HG02571 (cell line): ENCODE measurements around the gene RIPOR2.
"Not testable (repeated sequence)": the region's sequence is repeated elsewhere in the genome, so short reads cannot be mapped to it uniquely, and the experiment has no call there.

Source experiments
- ATAC-seq: cut with Tn5 transposase; IDR thresholded peaks from one replicate; pipeline ENCODE4 v1.9.1; 2021; ENCODE audit warnings: mild to moderate bottlenecking, moderate library complexity; ENCODE audit not compliant: unreplicated experiment

Gene RIPOR2

DNA sequence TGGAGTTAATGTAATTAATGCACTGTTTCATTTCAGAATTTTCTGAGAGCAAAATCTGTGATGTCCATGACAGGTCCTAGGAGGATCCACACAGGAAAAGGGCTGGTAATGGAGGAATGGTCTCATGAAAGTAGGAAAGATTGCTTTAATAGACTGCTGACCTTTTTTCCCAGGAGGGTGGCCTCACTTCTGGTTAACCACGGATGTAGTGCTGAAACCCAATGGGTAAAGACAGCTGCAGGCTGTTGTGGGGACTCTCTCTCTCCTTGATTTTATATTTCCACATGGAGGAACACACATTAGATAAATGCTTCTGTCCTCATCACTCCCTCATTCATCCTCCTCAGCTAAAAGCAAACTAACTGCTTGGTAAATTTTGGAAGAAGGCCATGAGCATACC lies 23.6 kb upstream of the RIPOR2 start:
- no peak for ATAC-seq

DNA sequence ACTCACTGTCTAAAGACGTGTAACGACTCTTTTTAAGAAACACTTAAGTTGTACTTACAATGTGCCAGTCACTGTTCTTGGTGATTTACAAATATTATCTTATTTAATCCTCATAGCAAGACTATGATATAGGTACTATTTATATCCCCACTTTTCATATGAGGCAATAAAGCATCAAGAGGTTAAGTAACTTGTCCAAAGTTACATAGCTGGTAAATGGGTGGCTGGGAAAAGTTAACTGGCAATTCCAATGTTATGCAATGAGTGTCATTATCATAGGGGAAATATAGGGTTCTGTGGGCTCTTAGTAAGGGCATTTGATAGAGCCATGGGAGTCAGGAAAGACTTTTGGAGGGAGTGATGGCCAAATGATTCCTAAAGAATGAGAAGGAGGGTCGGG lies 21.4 kb upstream of the RIPOR2 start:
- ATAC-seq: no peak

DNA sequence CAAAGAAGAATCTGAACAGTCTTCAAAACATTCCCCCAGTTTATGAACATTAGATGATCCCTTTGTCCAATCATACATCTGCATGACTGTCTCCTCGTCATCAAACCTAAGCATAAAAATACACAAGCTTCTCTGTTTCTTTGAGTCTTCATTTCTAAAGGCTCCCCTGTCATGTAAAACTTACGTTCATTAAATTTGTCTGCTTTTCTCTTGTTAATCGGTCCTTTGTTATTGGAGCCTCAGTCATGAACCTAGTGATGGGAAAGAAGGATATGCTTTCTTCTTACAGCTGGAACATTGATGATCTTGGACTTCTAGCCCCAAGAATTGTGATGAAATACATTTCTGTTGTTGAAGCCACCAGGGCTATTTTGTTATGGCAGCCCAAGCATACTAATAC lies 18.0 kb upstream of the RIPOR2 start:
- no peak for ATAC-seq

DNA sequence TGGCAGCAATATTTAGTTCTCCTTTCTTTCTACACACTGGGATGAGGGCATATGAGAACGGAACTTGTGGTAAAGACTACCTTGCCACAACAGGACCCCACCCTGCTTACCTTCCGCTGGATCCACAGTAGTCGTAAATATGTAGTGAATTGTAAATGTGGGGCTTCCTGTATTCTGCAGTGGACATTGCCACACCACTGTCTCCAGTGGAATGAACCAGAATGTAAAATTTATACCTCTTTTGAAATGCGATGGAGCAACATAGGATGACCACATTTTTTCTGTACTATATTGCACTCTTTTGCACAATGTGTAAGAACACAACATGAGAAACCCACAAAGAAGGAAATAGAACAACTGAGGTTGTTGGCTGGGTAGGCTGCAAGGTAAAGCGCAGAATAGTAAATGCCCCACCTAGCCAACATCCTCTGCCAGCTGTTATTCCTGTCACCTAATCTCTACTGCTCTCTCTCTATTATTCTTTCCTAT lies 16.1 kb upstream of the RIPOR2 start:
- no peak for ATAC-seq

DNA sequence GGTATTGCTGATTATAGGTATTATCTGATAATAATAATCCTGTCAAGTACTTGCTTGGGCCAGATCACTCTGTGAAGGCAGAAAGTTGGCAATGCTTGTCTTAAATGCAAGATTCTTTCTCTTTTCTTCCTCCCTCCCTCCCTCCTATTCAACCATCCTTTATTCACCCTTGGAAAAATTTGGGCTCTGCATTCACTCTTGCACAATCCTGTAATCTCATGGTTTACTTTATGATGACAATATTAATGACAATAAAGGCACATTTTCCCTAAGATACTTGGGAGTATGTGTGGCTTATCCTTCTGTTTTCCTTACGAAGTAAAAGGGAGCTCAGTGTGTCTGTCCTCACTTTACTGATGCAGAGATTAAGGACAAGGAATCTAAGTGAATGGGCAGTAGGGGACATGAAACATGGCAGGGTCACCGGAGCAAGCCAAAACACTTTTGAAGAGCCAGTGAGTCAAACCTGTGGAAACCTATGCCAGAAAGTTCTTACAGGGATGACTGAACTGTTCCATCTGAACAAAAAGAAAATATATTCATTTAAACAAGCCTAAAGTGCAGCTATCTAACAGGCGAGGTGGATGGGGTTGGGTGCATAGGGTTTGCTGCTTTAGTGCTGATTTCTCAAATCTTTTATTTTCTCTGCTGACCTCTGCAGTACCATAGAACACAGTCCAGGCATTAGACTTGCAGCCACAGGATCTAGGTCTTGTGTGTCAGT lies 14.6 kb upstream of the RIPOR2 start:
- no peak for ATAC-seq

DNA sequence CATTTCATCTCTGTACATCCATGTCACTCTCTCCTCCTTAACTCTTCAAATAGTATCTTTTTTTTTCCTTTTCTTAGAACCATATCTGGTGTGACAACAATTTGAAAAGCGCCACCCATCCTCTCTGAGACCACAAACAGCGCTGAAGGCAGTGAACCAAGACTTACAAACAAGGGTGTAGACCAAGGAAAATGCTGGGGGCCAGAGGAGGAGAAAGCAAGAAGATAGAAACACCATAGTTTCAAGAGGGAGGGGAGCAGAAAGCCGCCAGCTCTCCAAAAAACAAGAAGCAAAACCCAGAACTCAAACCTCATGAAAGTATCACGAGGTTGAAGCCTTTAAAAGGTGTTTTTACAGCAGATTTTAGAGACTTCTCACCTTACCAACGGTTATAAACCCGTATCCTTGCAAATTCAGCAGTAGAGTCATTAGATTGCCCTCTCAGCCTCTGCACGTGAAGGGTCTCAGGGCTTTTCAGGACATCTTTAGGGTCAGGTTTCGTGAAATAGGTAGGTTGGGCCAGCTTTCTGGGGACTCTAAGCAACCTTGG lies 13.3 kb upstream of the RIPOR2 start:
- ATAC-seq: peak; percentile 94

DNA sequence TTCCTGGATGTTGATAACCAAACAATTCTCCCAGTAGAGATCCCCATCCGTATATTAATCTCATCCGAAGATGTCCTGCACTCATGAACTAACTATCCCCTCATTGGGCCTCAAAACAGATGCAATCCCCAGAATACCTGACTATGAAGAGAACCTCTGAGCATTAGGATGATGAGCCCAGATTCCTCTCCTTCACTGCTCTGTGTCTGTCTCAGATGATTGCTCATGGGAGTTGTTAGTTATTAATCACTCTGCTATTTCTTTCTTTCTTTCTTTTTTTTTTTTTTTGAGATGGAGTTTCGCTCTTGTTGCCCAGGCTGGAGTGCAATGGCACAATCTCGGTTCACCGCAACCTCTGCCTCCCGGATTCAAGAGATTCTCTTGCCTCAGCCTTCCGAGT lies 12.5 kb upstream of the RIPOR2 start:
- ATAC-seq: not testable (repeated sequence)

DNA sequence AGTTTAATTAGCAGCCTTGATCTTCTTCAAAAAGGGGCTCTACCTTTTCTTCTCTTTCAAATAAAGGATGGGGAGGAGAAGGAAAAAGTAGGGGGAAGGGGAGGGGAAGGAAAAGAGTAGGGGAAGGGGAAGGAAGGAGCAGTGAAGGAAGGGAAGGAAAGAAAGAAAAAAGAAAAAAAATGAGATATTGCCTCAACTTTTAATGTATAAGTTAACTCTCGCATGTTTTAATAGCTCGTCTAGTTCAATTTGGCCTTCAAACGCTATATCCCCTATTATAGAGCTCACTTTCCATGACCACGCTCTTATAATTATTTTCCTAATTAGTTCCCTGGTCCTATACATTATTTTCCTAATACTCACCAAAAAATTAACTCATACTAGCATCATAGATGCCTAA lies 11.9 kb upstream of the RIPOR2 start:
- ATAC-seq: no peak

DNA sequence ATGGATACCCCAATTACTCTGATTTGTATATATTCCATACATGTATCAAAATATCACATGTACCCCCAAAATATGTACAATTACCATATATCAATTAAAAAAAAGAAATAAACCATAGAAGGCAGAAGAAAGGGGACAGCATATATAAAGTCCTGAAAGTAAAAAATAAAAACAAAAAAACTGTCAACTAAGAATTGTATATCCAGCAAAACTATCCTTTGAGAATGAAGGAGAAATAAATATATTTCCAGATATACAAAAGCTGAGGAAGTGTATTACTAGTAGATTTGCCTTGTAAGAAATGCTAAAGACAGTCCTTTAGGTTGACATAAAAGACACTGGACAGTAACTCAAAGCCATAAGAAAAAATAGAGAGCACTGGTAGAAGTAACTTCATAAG lies 9.3 kb upstream of the RIPOR2 start:
- ATAC-seq: no peak

DNA sequence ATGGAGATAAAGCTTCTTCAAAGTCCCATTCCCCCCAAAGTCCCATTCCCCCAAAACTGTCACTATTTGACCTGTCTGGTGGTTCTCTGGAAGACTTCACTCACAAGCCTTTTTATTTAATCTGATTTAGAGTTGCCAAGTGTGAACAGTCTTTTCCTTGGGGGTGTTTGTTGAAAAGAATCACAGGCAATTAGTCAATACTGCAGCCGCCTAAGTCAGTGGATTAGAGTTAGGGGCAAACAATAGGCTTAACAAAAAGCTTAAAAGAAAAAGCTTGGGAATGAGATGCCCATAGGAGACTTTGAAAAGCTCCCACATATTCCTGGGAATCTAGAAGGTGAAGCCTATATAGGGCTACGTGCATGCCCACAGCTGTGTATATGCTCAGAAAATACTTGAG lies 8.0 kb upstream of the RIPOR2 start:
- ATAC-seq: no peak

DNA sequence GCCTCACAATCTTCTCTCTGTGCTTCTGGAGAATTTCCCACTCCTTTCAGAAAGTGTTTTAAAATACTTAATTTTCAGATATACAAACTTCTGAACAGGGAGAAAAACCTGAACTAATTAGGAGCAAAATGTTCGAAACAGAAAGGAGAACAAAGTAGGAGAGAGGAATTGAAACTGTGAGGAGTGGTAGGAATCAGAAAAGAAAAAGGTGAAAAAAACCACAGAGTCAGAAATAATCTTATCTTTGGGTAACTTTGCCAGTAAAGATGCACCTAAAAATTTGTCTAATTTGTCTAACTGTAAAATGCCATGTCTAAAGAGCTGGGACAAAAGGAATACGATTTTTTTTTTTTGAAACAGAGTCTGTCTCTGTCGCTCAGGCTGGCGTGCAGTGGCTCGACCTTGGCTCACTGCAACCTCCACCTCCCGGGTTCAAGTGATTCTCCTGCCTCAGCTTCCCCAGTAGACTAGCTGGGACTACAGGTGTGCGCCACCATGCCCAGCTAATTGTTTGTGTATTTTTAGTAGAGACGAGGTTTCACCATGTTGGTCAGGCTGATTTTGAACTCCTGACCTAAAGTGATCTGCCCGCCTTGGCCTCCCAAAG lies 4.7 kb upstream of the RIPOR2 start:
- ATAC-seq: no peak

DNA sequence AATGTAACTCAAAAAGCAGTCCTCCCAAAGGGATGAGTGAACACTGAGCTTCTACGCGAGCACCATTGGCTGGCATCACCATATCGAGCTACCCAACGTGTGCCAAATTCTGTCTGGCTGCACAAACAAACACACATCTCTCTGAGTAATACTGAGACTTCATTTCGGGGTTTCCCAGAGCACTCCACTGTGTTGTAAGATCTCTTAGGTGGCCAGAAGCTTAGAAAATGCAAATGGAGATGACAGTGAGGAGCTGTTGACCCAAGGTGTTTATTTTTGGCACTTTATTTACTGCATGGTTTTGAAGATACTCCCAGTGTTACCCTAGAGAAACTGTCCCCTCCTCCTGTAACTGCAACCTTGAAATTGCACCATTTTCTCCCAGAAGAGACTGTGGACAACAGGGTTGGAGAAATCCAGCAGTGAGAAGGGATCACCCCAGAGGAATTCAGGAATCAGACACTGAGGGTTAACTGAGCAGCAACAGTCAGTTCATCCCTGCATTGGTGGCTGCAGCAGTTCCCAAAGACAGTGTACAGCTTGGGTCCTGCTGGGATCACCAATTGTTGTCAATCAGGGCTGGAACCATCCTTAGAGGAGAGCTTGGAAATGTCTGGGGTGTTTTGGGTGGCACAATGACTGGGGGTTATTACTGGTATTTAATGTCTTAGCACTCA lies 1.0 kb upstream of the RIPOR2 start:
- peak; percentile 63 for ATAC-seq

DNA sequence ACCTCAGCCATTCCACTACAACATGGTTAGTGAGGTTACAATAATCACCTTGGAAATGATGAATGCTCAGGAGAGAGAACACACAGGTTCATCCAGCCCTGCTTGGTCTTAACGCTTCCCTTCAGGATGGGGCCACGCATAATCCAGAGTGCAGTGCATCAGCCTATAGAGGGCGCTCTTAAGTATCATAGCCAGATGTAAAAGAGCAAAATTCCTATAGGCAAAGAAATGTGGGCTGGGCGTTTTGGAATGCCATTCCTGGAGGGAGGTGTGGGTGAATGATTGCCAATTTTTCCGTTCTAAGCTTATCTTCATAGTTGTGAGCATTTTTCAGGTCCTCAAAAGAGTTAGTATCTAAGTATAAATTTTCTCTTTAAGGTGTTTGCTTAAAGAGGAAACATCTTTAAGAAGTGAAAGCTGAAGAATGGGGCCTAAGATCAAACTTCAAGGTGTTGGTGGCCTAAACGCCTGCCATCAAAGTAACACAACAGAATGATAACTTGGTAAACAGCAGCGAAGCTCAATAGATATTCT lies 1.8 kb downstream of the RIPOR2 start:
- ATAC-seq: no peak

DNA sequence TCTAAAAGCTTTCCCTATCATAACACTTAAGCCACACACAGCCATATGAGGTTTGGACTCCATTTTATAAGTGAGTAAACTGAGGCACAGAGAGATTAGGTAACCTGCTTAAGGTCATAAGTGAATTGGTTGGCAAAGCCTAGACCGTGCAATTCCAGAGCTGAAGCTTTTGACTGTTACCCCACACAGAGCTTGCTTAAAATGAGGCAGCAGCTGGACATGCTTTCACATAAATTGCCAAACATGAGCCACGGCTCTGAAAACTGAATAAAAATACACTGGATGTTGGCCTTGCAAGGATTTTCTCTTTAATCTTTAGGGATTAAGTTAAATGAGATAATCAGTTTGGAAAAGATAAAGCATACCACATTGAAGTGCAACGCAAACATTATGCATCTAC lies 2.5 kb downstream of the RIPOR2 start:
- ATAC-seq: no peak

DNA sequence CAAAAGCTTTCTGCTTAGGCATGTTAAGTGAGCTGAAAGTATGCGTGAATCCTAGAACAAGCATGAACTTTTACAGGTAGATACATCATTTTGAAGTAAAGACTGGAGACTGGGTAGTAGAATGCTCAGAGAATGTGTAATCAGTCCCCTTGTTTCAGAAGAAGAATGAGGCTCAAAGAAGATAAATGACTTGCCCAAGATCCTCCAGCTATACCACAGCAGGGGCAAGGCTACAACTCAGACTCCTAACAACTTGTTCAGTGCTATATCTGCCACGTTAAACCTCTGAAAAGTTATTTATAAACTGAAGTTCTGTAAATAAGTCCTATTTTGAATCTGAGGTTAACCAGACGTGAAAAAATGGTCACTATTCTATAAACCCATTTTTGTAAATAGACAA lies 2.9 kb downstream of the RIPOR2 start:
- ATAC-seq: no peak

DNA sequence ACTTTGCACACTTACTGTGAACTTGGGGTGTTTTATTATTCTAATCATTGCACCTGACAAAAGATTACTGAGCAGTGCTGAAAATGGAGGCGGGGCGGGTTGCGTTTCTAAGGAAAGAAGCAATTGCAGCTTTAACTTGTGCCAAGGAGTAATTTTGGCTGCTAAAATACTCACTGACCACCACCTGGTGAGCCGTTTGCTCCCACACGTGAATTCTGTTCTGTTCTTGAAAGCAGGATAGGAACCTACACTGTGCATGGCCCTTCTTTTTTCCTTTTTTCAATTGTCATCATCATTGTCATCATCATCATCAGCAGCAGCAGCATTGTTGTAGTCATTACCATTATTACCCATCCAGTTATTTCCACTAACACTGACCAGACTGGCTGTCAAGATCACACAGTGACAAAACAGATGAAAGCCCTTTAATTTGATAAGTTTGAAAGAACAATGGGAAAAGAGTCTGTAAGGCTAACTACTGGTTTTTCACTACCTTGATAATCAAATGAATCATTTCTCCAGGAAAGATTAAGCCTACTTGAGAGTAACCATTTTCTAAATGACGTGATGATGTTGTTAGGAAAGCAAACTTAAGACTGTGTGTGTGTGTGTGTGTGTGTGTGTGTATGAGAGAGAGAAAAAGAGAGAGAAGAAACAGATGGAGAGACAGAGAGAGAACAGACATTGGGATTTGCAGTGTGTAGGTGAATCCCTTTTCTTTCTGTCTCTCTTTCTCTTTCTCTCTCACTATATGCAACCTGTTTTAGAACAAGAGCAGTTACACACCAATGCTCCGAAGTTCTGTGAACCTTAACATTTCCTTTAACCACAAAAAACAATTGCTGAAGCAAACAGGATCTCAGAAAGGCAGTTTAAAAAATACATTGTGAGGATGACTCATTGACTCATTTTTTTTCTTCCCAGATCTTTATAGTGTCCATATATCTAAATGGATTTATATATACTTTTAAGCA lies 3.8 kb downstream of the RIPOR2 start:
- no peak for ATAC-seq

DNA sequence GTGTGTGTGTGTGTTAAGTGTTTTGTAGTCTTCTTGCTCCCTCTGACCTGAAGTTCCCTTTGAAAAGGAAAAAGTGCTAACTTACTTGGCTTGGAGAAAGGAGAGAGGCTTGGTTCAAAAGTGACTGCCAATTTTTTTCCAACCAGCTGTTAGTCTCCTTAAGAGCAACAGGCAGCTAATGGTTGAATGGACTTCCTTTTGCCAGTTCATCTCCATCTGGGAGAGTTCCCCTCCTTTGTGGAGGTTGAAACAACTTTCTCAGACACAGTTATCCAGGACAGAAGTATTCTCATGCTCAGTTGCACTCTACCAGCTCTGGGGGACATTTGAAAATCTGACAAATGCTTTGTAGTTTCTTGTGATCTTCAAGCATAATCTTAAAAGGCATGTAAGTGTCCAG lies 4.5 kb downstream of the RIPOR2 start:
- no peak for ATAC-seq

DNA sequence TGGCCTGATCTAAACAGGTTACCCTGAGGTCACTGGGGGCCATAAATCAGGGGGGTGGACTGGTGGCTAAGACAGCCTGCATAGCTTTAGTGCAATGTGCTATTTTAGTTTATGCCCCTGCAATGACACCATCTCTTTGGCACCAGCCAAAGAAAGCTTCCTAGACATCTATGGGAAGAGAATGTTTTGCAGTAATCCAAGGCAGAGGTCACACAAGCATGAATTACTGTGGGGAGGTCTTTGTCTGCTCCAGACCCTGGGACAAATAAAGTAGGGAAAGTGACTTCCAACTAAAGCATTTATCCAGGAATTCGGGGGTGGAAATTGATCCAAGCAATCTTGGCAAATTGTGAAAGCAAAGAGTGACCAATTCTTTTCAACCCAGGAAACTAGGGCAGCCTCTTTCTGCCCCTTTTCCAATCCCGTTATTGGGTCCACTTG lies 5.3 kb downstream of the RIPOR2 start:
- no peak for ATAC-seq

DNA sequence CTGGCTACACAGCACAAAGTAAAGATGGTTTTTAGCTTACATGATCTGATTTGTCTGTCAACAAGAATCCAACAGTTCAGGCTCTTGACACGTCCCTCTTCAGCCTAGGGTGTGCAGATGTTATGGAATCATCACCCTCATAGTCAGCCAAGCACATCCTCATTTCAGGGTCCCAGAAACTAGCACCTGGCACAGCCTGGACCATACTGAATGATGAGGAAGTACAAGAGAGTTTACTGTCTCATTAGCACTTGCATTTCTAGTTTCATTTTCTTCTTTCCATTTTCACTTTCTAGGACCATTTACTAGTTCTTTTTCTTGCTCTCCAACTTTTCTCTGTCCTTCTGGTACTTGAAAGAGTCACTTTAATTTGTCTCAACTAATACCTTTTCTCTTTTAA lies 6.5 kb downstream of the RIPOR2 start:
- ATAC-seq: no peak

DNA sequence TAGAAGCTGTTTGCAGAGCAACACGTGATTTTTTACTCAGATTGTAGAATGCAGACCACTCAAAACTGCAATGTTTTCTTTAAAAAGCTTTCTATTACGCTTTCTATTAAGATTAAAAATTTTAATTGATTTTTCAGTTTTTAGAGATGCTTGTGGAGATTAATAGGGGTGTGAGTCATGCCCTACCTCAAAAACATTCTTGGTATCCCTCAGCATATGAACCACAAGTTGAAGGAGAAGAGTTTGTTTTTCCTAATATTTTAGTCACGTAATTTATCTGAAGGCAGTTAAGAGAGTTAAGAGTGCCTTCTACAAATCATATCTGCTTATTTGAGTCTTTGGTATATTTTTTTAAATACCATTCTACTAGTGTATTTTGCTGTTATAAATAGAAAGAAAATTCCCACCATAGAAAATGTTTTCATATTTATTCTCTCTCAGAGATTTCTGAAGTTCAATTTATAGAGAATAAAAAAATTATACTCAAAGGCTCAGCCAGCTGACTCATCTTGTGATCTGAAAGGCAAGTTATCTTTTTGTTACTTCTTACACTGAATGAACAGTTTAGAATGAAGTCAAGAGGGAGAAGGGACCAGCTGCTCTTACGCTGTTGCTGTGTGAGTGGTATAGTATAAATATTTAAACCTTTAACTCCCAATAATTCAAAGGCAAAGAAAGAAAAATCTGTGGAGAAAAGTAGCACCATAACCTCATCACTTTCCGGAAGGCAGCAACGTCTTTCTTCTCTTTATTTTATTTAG lies 7.6 kb downstream of the RIPOR2 start:
- no peak for ATAC-seq
